Ascending aorta (tissue), 2 donors: ENCODE results near the gene ARMC7. TPM values are rescaled to one million over a fixed set of nuclear protein-coding genes. Genes with fewer than 3 reads are reported as not detected.
"Not testable (repeated sequence)": the region's sequence is repeated elsewhere in the genome, so short reads cannot be mapped to it uniquely, and the experiment has no call there.

Experiments
- DNase-seq, 2 donors: peaks; one replicate each; pipeline ENCODE4 v3.0.0-alpha.2; 2019; ENCODE audit warnings: low spot score in 2 of 2
- H3K27ac ChIP-seq, 2 donors: fragments of 200-600 bp; sonication (generic); one replicate each; pipeline ENCODE4 v1.5.1; 2016 to 2017; ENCODE audit warnings: mild to moderate bottlenecking in 1 of 2
- H3K27me3 ChIP-seq: fragments of 200-600 bp; sonication (generic); one replicate; pipeline ENCODE4 v1.5.1; 2017
- H3K36me3 ChIP-seq, 2 donors: fragments of 200-600 bp; sonication (generic); one replicate each; pipeline ENCODE4 v1.5.1; 2016
- H3K4me1 ChIP-seq, 2 donors: fragments of 200-600 bp; sonication (generic); one replicate each; pipeline ENCODE4 v1.5.1; 2016 to 2017; ENCODE audit warnings: mild to moderate bottlenecking in 1 of 2
- H3K4me3 ChIP-seq, 2 donors: fragments of 200-600 bp; sonication (generic); one replicate each; pipeline ENCODE4 v1.5.1; 2016 to 2017; ENCODE audit warnings: mild to moderate bottlenecking in 1 of 2
- H3K9me3 ChIP-seq, 2 donors: fragments of 200-600 bp; sonication (generic); one replicate each; pipeline ENCODE4 v1.5.1; 2016
- CTCF ChIP-seq, 3 experiments: fragments of 200-600 bp in 2 of 3; fragments of 450-650 bp in 1 of 3; sonication (generic) in 2 of 3; IDR thresholded peaks; one replicate each; pipeline ENCODE4 v1.5.1; 2016 to 2019; ENCODE audit warnings: antibody characterized with exemption in 3 of 3, mild to moderate bottlenecking in 1 of 3, moderate library complexity in 1 of 3
- intact Hi-C: fragments of 100-400 bp; cut with DNase I; formaldehyde crosslinking; loops from one replicate; pipeline ENCODE4 v1.15.1; 2023
- total RNA-seq: library from RNA; depleted of rRNA; stranded (reverse); fragments of >200 nt; gene quantifications from one replicate; pipeline ENCODE4 v1.1.0, GENCODE V29; 2016

ARMC7 gene
- total RNA-seq, 1 donor from 2014 or later = 1.4 TPM

GRCh38 chr17:75135452-75135851 is 25.7 kb downstream of the ARMC7 start:
- no peaks in the 10 kb centered on the region for H3K9me3 ChIP-seq
- no peak overlapping the region for H3K27ac ChIP-seq
- H3K27me3 ChIP-seq = no peaks in the 10 kb centered on the region
- TF ChIP-seq CTCF (IDR thresholded peaks at IDR 0.05) = no peak
- H3K36me3 ChIP-seq = no peaks in the 10 kb centered on the region
- intact Hi-C loops = no loop called here
- H3K4me1 ChIP-seq = peaks cover 0 to 5% of the 10 kb centered on the region in 2 donors
- no peak for DNase-seq
- no peak overlapping the region for H3K4me3 ChIP-seq

GRCh38 chr17:75135946-75136345 is 26.2 kb downstream of the ARMC7 start:
- Histone ChIP-seq H3K4me1 (peaks cover 0 to under 1% of the 10 kb centered on the region in 2 donors), H3K4me3 (no peak overlapping the region), H3K36me3 (no peaks in the 10 kb centered on the region), H3K27me3 (no peaks in the 10 kb centered on the region), H3K9me3 (no peaks in the 10 kb centered on the region), H3K27ac (no peak overlapping the region)
- intact Hi-C loops = no loop called here
- no peak for TF ChIP-seq CTCF (IDR thresholded peaks at IDR 0.05)
- no peak for DNase-seq

GRCh38 chr17:75137762-75138161 is 28.0 kb downstream of the ARMC7 start:
- H3K4me3 ChIP-seq, DNase-seq, H3K27ac ChIP-seq, H3K36me3 ChIP-seq, H3K27me3 ChIP-seq, H3K9me3 ChIP-seq, intact Hi-C loops, H3K4me1 ChIP-seq: not testable (repeated sequence)

- Histone ChIP-seq H3K4me1 (no peaks in the 10 kb centered on the region), H3K4me3 (no peak overlapping the region), H3K27ac (no peak overlapping the region), H3K36me3 (no peaks in the 10 kb centered on the region), H3K27me3 (no peaks in the 10 kb centered on the region), H3K9me3 (no peaks in the 10 kb centered on the region)
- intact Hi-C loops = no loop called here
- DNase-seq = no peak
- no peak for TF ChIP-seq CTCF (IDR thresholded peaks at IDR 0.05)
Measured at GRCh38 chr17:75138519-75138918, 28.8 kb downstream of the ARMC7 start.

- no peak for TF ChIP-seq CTCF (IDR thresholded peaks at IDR 0.05)
- Histone ChIP-seq H3K27ac (no peak overlapping the region), H3K36me3 (no peaks in the 10 kb centered on the region), H3K27me3 (no peaks in the 10 kb centered on the region), H3K4me3 (no peak overlapping the region), H3K9me3 (no peaks in the 10 kb centered on the region), H3K4me1 (no peaks in the 10 kb centered on the region)
- intact Hi-C loops = no loop called here
- DNase-seq = no peak
Measured at GRCh38 chr17:75142236-75142971, 32.6 kb downstream of the ARMC7 start.

- no peaks in the 10 kb centered on the region for H3K9me3 ChIP-seq
- no peaks in the 10 kb centered on the region for H3K27me3 ChIP-seq
- intact Hi-C loops = no loop called here
- no peaks in the 10 kb centered on the region for H3K4me1 ChIP-seq
- TF ChIP-seq CTCF (IDR thresholded peaks at IDR 0.05) = no peak
- no peak overlapping the region for H3K4me3 ChIP-seq
- no peaks in the 10 kb centered on the region for H3K36me3 ChIP-seq
- DNase-seq = no peak
- no peak overlapping the region for H3K27ac ChIP-seq
Measured at GRCh38 chr17:75144816-75145512, 35.2 kb downstream of the ARMC7 start.
